Gastrocnemius medialis (tissue), 4 donors: ENCODE measurements around the gene TMEM60.

Experiments
- CTCF ChIP-seq, 5 experiments: fragments of 450-650 bp in 3 of 5; fragments of 200-600 bp in 2 of 5; sonication (generic) in 2 of 5; IDR thresholded peaks in 4 of 5; conservative IDR thresholded peaks in 1 of 5; 1 replicate in 4 of 5; 2 replicates in 1 of 5; pipeline ENCODE4 v1.5.1; 2016 to 2019; ENCODE audit warnings: antibody characterized with exemption in 5 of 5, mild to moderate bottlenecking in 3 of 5, moderate library complexity in 3 of 5
- POLR2A ChIP-seq, 2 donors: fragments of 450-650 bp; IDR thresholded peaks; one replicate each; pipeline ENCODE4 v1.6.1; 2017; ENCODE audit warnings: antibody characterized with exemption in 2 of 2, mild to moderate bottlenecking in 2 of 2, moderate library complexity in 2 of 2

GRCh38 chr7:77745746-77746145, 52.5 kb downstream of the TMEM60 start:
- TF ChIP-seq CTCF (IDR thresholded peaks at IDR 0.05 in 4 of 5, conservative IDR thresholded peaks at IDR 0.05 in 1 of 5) (no peak), POLR2A (IDR thresholded peaks at IDR 0.05) (no peak)
